RPMI7951 (cell line): ENCODE data around the gene HMCN2. TPM values are rescaled to one million over a fixed set of nuclear protein-coding genes. Genes with fewer than 3 reads are reported as not detected.
"Not testable (repeated sequence)": the region's sequence is repeated elsewhere in the genome, so short reads cannot be mapped to it uniquely, and the experiment has no call there.

Experiments used
- DNase-seq: peaks from one replicate; pipeline ENCODE4 v3.0.0-alpha.2; 2012; ENCODE audit warnings: low read depth
- total RNA-seq: library from RNA; depleted of rRNA; stranded (reverse); fragments of >200 nt; shearing (Covaris generic); gene quantifications from 2 replicates; pipeline ENCODE4 v1.2.3, GENCODE V29; 2014

HMCN2 gene
- total RNA-seq, 1 experiment from 2014 or later: under 0.01 TPM

GRCh38 chr9:130431536-130432303, 166.2 kb downstream of the HMCN2 start:
- DNase-seq: no peak

- no peak for DNase-seq
These were observed 166.8 kb downstream of the HMCN2 start for GRCh38 chr9:130432362-130432761.

GRCh38 chr9:130432796-130433167, 167.2 kb downstream of the HMCN2 start:
- DNase-seq: no peak

- DNase-seq: peak; percentile 62
These were observed 167.8 kb downstream of the HMCN2 start for GRCh38 chr9:130433168-130433946.

- DNase-seq: no peak
These were observed 168.3 kb downstream of the HMCN2 start for GRCh38 chr9:130433947-130434262.

- not testable (repeated sequence) for DNase-seq
These were observed 169.1 kb downstream of the HMCN2 start for GRCh38 chr9:130434656-130435055.

- DNase-seq: no peak
These were observed 171.6 kb downstream of the HMCN2 start for GRCh38 chr9:130437011-130437789.

GRCh38 chr9:130438382-130438981, 172.9 kb downstream of the HMCN2 start:
- DNase-seq: no peak

GRCh38 chr9:130441031-130441430, 175.5 kb downstream of the HMCN2 start:
- DNase-seq: no peak

- DNase-seq: no peak
These were observed 177.3 kb downstream of the HMCN2 start for GRCh38 chr9:130442746-130443455.

GRCh38 chr9:130443456-130443801, 177.9 kb downstream of the HMCN2 start:
- no peak for DNase-seq

- no peak for DNase-seq
These were observed 178.4 kb downstream of the HMCN2 start for GRCh38 chr9:130443840-130444492.

- DNase-seq: peak; percentile 54
These were observed 179.1 kb downstream of the HMCN2 start, which contains the start of gene ASS1 for GRCh38 chr9:130444565-130445221. Gene ASS1, plus strand, starts transcription at chr9:130444961. Its CDS starts 7,268 bp downstream, at chr9:130452229.

GRCh38 chr9:130445268-130445983, 179.9 kb downstream of the HMCN2 start:
- peak; percentile 63 for DNase-seq

- DNase-seq: peak; percentile 96
These were observed 180.7 kb downstream of the HMCN2 start for GRCh38 chr9:130446101-130446861.

GRCh38 chr9:130447193-130447816, 181.7 kb downstream of the HMCN2 start:
- DNase-seq: no peak

- peak; percentile 90 for DNase-seq
These were observed 182.6 kb downstream of the HMCN2 start for GRCh38 chr9:130448035-130448624.
